GM23338 (cell line): ENCODE results near the gene ZCCHC24. TPM values are rescaled to one million over a fixed set of nuclear protein-coding genes. Genes with fewer than 3 reads are reported as not detected.
A peak's percentile ranks its signal among the peaks of the same experiment; 100 is the strongest.

ENCODE experiments used
- ATAC-seq: fragments of 200-7000 bp; cut with Tn5 transposase; 3 replicates; pipeline ENCODE4 v1.9.1; 2020
- DNase-seq: peaks from one replicate; pipeline ENCODE4 v3.0.0-alpha.2; 2015; ENCODE audit warnings: low spot score
- H2AFZ ChIP-seq: fragments of 200-600 bp; sonication (generic); 2 replicates; pipeline ENCODE4 v1.8.0; 2016; ENCODE audit warnings: antibody characterized with exemption, mild to moderate bottlenecking, moderate library complexity
- H3F3A ChIP-seq: fragments of 200-600 bp; sonication (generic); replicated peaks from 2 replicates; pipeline ENCODE4 v1.8.0; 2017; ENCODE audit warnings: antibody characterized with exemption, mixed run types, low read depth
- H3K27ac ChIP-seq: fragments of 200-600 bp; sonication (generic); 2 replicates; pipeline ENCODE4 v1.6.1; 2016; ENCODE audit warnings: low read depth
- H3K27me3 ChIP-seq: fragments of 200-600 bp; sonication (generic); 2 replicates; pipeline ENCODE4 v1.8.0; 2016; ENCODE audit warnings: mild to moderate bottlenecking, mixed run types, moderate library complexity; ENCODE audit not compliant: insufficient read depth
- H3K36me3 ChIP-seq: fragments of 200-600 bp; sonication (generic); 2 replicates; pipeline ENCODE4 v1.8.0; 2016; ENCODE audit warnings: mild to moderate bottlenecking; ENCODE audit not compliant: insufficient read depth
- H3K4me1 ChIP-seq: fragments of 200-600 bp; sonication (generic); 2 replicates; pipeline ENCODE4 v1.8.0; 2016; ENCODE audit warnings: mild to moderate bottlenecking, moderate library complexity; ENCODE audit not compliant: insufficient read depth
- H3K4me2 ChIP-seq: fragments of 200-600 bp; sonication (generic); 2 replicates; pipeline ENCODE4 v1.7.1; 2017; ENCODE audit warnings: mixed run types
- H3K4me3 ChIP-seq: fragments of 200-600 bp; sonication (generic); 2 replicates; pipeline ENCODE4 v1.6.1; 2016; ENCODE audit warnings: mixed run types
- H3K79me2 ChIP-seq: fragments of 200-600 bp; sonication (generic); replicated peaks from 2 replicates; pipeline ENCODE4 v1.8.0; 2017; ENCODE audit warnings: mild to moderate bottlenecking; ENCODE audit not compliant: insufficient read depth
- H3K9me2 ChIP-seq: fragments of 200-600 bp; sonication (generic); 2 replicates; pipeline ENCODE4 v1.8.0; 2017; ENCODE audit not compliant: insufficient read depth
- H4K20me1 ChIP-seq: fragments of 200-600 bp; sonication (generic); replicated peaks from 2 replicates; pipeline ENCODE4 v1.8.0; 2017; ENCODE audit warnings: mild to moderate bottlenecking; ENCODE audit not compliant: insufficient read depth
- H3K27ac Mint-ChIP-seq: 2 replicates; pipeline ENCODE4 v1.8.0; 2020; ENCODE audit warnings: inconsistent platforms, mild to moderate bottlenecking, moderate library complexity, mixed read lengths
- H3K27me3 Mint-ChIP-seq: 3 replicates; pipeline ENCODE4 v1.8.0; 2022; ENCODE audit warnings: low read depth, mild to moderate bottlenecking, moderate library complexity, mixed read lengths, inconsistent platforms; ENCODE audit not compliant: insufficient read depth, poor library complexity
- H3K36me3 Mint-ChIP-seq: 3 replicates; pipeline ENCODE4 v1.8.0; 2021; ENCODE audit warnings: low read depth, mild to moderate bottlenecking, inconsistent platforms, moderate library complexity, mixed read lengths
- H3K4me1 Mint-ChIP-seq: 3 replicates; pipeline ENCODE4 v1.8.0; 2020; ENCODE audit warnings: mild to moderate bottlenecking, inconsistent platforms, mixed read lengths
- H3K4me3 Mint-ChIP-seq: 3 replicates; pipeline ENCODE4 v1.8.0; 2021; ENCODE audit warnings: moderate library complexity, mild to moderate bottlenecking, inconsistent platforms, mixed read lengths
- H3K9me3 Mint-ChIP-seq: 3 replicates; pipeline ENCODE4 v1.8.0; 2020; ENCODE audit warnings: moderate library complexity, mild to moderate bottlenecking, inconsistent platforms, mixed read lengths
- CREB1 ChIP-seq: fragments of 250-450 bp; sonication (Bioruptor Pico); IDR thresholded peaks from 2 replicates; pipeline ENCODE4 v1.5.0; 2020; ENCODE audit warnings: low read depth, mild to moderate bottlenecking, moderate library complexity
- EZH2 ChIP-seq: fragments of 200-600 bp; sonication (generic); IDR thresholded peaks from one replicate; pipeline ENCODE4 v1.8.0; 2017; ENCODE audit warnings: antibody characterized with exemption, mild to moderate bottlenecking, low read depth; ENCODE audit not compliant: unreplicated experiment
- EZH2phosphoT487 ChIP-seq: fragments of 200-600 bp; sonication (generic); IDR thresholded peaks from one replicate; pipeline ENCODE4 v1.8.1; 2018; ENCODE audit warnings: antibody characterized with exemption; ENCODE audit not compliant: unreplicated experiment
- NANOG ChIP-seq: IDR thresholded peaks from 2 replicates; pipeline ENCODE4 v1.6.1; 2016; ENCODE audit warnings: antibody characterized with exemption, borderline replicate concordance
- POLR2AphosphoS5 ChIP-seq: IDR thresholded peaks from 2 replicates; pipeline ENCODE4 v1.6.1; 2016; ENCODE audit warnings: antibody characterized with exemption, low read depth
- ZNF114 ChIP-seq: fragments of 250-450 bp; sonication (Bioruptor Pico); IDR thresholded peaks from 2 replicates; pipeline ENCODE4 v1.5.0; 2020; ENCODE audit warnings: mild to moderate bottlenecking, moderate library complexity
- ZNF331 ChIP-seq: fragments of 250-450 bp; sonication (Bioruptor Pico); IDR thresholded peaks from 2 replicates; pipeline ENCODE4 v1.5.0; 2020; ENCODE audit warnings: low read depth, mild to moderate bottlenecking, moderate library complexity
- polyA plus RNA-seq: library from polyadenylated mRNA; unstranded; fragments of >200 nt; fragmentation: Nextera tagmentation; extraction: Ambion mirVana; gene quantifications from 2 replicates; pipeline ENCODE4 v1.2.1, GENCODE V29; 2016
- total RNA-seq: library from RNA; depleted of rRNA; stranded (reverse); fragments of >200 nt; shearing (Covaris generic); gene quantifications from 2 replicates; pipeline ENCODE4 v1.2.3, GENCODE V29; 2014
- TF ChIP-seq, protein P1 (sequence below), 2 experiments: fragments of 200-600 bp in 1 of 2; sonication (generic) in 1 of 2; conservative IDR thresholded peaks; 2 replicates each; pipeline versions ENCODE4 v1.5.1 to v1.6.1; 2016 to 2017; ENCODE audit warnings: antibody characterized with exemption in 2 of 2, low read depth in 2 of 2, mild to moderate bottlenecking in 2 of 2, moderate library complexity in 1 of 2

Gene ZCCHC24
- total and polyA plus RNA-seq, 2 experiments from 2014 or later: 2.0 to 10.1 TPM

DNA sequence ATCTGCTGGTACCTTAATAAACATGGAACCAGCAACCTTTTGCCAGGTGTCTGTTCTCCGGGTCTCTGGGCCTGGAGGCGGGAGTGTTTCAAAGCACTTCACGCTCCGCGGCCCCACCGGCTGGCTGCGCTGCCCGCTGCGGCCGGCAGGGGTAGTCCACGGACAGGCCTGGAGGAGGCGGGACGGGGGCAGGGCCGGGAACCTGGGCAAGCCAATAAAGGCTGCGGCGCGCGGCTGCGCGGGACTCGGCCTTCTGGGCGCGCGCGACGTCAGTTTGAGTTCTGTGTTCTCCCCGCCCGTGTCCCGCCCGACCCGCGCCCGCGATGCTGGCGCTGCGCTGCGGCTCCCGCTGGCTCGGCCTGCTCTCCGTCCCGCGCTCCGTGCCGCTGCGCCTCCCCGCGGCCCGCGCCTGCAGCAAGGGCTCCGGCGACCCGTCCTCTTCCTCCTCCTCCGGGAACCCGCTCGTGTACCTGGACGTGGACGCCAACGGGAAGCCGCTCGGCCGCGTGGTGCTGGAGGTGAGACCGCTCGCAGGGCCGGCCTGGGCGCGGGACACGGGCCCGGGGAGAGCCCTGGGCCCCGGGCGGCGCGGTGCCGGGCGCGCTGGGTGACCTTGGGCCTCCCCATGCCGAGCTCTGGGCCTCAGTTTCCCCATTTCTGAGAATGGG, 98.1 kb downstream of the ZCCHC24 start, which contains the start of gene PPIF:
PPIF (plus strand) TSS at position 244 of the 668 bp plus-strand sequence; CDS start at position 324, 80 bp downstream.
- peak within 1 kb of the TSS; percentile 94 for H2AFZ ChIP-seq
- no peaks in the 10 kb centered on the region for H3K27me3 ChIP-seq
- H3K4me3 ChIP-seq: peak within 1 kb of the TSS; percentile 75
- Mint-ChIP-seq H3K27ac (no peak within 1 kb of the TSS; the same call in 1 of the 2 replicates), H3K36me3 (peaks cover 33% of the 10 kb centered on the region), H3K4me3 (peak within 1 kb of the TSS; percentile 81), H3K9me3 (no peaks in the 10 kb centered on the region), H3K4me1 (peaks cover 11% of the 10 kb centered on the region; the same call in 1 of the 3 replicates), H3K27me3 (peaks cover 2% of the 10 kb centered on the region)
- peaks cover 13% of the 10 kb centered on the region; the same call in 1 of the 2 replicates for H4K20me1 ChIP-seq
- H3K4me1 ChIP-seq: peaks cover 7% of the 10 kb centered on the region
- H3K4me2 ChIP-seq: peak within 1 kb of the TSS; percentile 86
- H3K79me2 ChIP-seq: peaks cover 11% of the 10 kb centered on the region
- H3F3A ChIP-seq: peaks cover 7% of the 10 kb centered on the region
- peak within 1 kb of the TSS; percentile 42; the same call in 1 of the 2 replicates for H3K27ac ChIP-seq
- TF ChIP-seq POLR2AphosphoS5: peak; percentile 19; the same call in 1 of the 2 replicates
- no peak for TF ChIP-seq ZNF114 (CRISPR knock-in tag)
- peak; percentile 36; the same call in 1 of the 2 replicates for TF ChIP-seq CREB1 (CRISPR knock-in tag)
- TF ChIP-seq, protein P1, sequence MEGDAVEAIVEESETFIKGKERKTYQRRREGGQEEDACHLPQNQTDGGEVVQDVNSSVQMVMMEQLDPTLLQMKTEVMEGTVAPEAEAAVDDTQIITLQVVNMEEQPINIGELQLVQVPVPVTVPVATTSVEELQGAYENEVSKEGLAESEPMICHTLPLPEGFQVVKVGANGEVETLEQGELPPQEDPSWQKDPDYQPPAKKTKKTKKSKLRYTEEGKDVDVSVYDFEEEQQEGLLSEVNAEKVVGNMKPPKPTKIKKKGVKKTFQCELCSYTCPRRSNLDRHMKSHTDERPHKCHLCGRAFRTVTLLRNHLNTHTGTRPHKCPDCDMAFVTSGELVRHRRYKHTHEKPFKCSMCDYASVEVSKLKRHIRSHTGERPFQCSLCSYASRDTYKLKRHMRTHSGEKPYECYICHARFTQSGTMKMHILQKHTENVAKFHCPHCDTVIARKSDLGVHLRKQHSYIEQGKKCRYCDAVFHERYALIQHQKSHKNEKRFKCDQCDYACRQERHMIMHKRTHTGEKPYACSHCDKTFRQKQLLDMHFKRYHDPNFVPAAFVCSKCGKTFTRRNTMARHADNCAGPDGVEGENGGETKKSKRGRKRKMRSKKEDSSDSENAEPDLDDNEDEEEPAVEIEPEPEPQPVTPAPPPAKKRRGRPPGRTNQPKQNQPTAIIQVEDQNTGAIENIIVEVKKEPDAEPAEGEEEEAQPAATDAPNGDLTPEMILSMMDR (conservative IDR thresholded peaks at IDR 0.05; ENCODE audit: low read depth in 2 of 2): peak; percentile 72 to 77
- ATAC-seq: peak; percentile 87
- H3K36me3 ChIP-seq: no peaks in the 10 kb centered on the region; the same call in 1 of the 2 replicates
- peak; percentile 91 for DNase-seq
- no peaks in the 10 kb centered on the region for H3K9me2 ChIP-seq

DNA sequence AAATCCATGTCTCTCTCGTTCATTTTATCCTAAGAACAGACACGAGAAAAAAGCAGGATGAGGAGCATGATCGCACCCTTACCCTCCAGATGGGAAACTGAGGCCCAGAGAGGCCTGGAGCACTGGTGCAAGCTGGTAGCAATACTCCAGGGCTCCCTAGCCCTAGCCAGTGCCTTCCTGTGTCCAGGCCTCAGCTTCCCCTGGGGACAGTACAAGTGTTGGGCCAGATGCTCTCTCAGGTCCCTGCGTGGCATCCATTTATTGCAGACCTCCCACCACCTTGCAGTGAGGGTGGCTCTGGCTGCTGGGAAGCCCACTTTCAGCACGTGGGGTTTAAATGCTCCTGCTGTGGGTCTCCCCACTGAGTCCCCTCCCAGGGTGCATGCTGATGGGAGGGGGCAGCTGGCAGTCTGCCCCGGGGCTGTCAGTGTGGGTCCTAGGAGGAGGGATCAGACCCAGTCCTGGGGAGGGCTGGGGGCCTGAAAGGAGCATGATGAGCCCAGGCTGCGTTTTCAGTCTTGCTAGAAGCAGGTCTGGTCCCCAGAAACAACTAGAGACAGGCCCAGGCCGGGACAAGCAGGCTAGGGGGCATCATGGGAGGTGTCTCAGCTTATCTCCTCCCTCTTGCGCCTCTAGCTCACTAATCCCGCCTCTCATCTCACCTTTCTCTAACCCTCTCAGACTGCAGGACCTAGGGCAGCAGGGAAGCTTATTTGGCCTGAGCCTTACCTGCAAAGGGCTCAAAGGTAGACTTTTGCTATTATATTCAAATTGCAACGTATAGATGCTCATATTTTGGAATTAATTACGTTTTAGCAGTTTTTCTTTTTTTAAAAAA, 98.8 kb downstream of the ZCCHC24 start:
- Mint-ChIP-seq H3K36me3 (peaks cover 27% of the 10 kb centered on the region), H3K27me3 (peaks cover 3% of the 10 kb centered on the region), H3K9me3 (no peaks in the 10 kb centered on the region), H3K4me1 (peaks cover 11% of the 10 kb centered on the region; the same call in 2 of the 3 replicates), H3K4me3 (peak overlapping the region; percentile 81), H3K27ac (no peak overlapping the region)
- ATAC-seq (peak; percentile 75), DNase-seq (peak; percentile 71)
- peaks cover 7% of the 10 kb centered on the region for H3K4me1 ChIP-seq
- peaks cover 11% of the 10 kb centered on the region for H3K79me2 ChIP-seq
- H3F3A ChIP-seq: peaks cover 7% of the 10 kb centered on the region
- H2AFZ ChIP-seq: peak overlapping the region; percentile 94
- peak overlapping the region; percentile 42; the same call in 1 of the 2 replicates for H3K27ac ChIP-seq
- peak overlapping the region; percentile 75 for H3K4me3 ChIP-seq
- no peaks in the 10 kb centered on the region for H3K36me3 ChIP-seq
- TF ChIP-seq NANOG: no peak
- no peak for TF ChIP-seq POLR2AphosphoS5
- TF ChIP-seq EZH2: no peak
- TF ChIP-seq ZNF114 (CRISPR knock-in tag): no peak
- TF ChIP-seq EZH2phosphoT487: no peak
- no peak for TF ChIP-seq ZNF331 (CRISPR knock-in tag)
- TF ChIP-seq CREB1 (CRISPR knock-in tag): no peak
- no peaks in the 10 kb centered on the region for H3K9me2 ChIP-seq
- peaks cover 8% of the 10 kb centered on the region; the same call in 1 of the 2 replicates for H4K20me1 ChIP-seq
- H3K27me3 ChIP-seq: no peaks in the 10 kb centered on the region
- peak overlapping the region; percentile 66 for H3K4me2 ChIP-seq
